ENCODE measurements around the gene XPO4. TPM values are rescaled to one million over a fixed set of nuclear protein-coding genes. Genes with fewer than 3 reads are reported as not detected.
A peak's percentile ranks its signal among the peaks of the same experiment; 100 is the strongest.

XPO4 gene
- total and polyA plus RNA-seq, 4 donors, result 2.5 to 12.5 (median 7.5) TPM

GRCh38 chr13:20924758-20925394 lies 22.3 kb upstream of the XPO4 start:
- Histone ChIP-seq H3K9ac (ENCODE audit: low read depth in 1 of 2, low read length in 2 of 2) (no peak overlapping the region), H3K36me3 (ENCODE audit: control insufficient read depth in 4 of 4, insufficient read depth in 3 of 4, low read depth in 1 of 4, low read length in 3 of 4) (no peaks in the 10 kb centered on the region), H3K9me3 (ENCODE audit: control insufficient read depth in 4 of 4, low read length in 3 of 4) (no peaks in the 10 kb centered on the region), H3K27ac (ENCODE audit: low read depth in 1 of 2, low read length in 2 of 2) (no peak overlapping the region), H3K4me1 (ENCODE audit: control insufficient read depth in 4 of 4, insufficient read depth in 4 of 4, low read length in 3 of 4) (no peaks in the 10 kb centered on the region), H3K27me3 (ENCODE audit: control insufficient read depth in 4 of 4, insufficient read depth in 4 of 4, low read length in 3 of 4) (no peaks in the 10 kb centered on the region), H3K4me3 (ENCODE audit: low read depth in 1 of 3, low read length in 3 of 3) (no peak overlapping the region)
- WGBS, result 33% methylated on average over 3 of the region's 3 CpGs
- TF ChIP-seq, protein P1, sequence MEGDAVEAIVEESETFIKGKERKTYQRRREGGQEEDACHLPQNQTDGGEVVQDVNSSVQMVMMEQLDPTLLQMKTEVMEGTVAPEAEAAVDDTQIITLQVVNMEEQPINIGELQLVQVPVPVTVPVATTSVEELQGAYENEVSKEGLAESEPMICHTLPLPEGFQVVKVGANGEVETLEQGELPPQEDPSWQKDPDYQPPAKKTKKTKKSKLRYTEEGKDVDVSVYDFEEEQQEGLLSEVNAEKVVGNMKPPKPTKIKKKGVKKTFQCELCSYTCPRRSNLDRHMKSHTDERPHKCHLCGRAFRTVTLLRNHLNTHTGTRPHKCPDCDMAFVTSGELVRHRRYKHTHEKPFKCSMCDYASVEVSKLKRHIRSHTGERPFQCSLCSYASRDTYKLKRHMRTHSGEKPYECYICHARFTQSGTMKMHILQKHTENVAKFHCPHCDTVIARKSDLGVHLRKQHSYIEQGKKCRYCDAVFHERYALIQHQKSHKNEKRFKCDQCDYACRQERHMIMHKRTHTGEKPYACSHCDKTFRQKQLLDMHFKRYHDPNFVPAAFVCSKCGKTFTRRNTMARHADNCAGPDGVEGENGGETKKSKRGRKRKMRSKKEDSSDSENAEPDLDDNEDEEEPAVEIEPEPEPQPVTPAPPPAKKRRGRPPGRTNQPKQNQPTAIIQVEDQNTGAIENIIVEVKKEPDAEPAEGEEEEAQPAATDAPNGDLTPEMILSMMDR (IDR thresholded peaks at IDR 0.05; ENCODE audit: low read depth, low read length, missing input control), result peak; percentile 62
- no peak for TF ChIP-seq EGR1 (IDR thresholded peaks at IDR 0.05; ENCODE audit: low read depth in 2 of 2)
- TF ChIP-seq RXRA (IDR thresholded peaks at IDR 0.05), result no peak
- TF ChIP-seq RAD21 (IDR thresholded peaks at IDR 0.05), result peak; percentile 84 to 88
- peak; percentile 78 for DNase-seq (ENCODE audit: low spot score)

DNA sequence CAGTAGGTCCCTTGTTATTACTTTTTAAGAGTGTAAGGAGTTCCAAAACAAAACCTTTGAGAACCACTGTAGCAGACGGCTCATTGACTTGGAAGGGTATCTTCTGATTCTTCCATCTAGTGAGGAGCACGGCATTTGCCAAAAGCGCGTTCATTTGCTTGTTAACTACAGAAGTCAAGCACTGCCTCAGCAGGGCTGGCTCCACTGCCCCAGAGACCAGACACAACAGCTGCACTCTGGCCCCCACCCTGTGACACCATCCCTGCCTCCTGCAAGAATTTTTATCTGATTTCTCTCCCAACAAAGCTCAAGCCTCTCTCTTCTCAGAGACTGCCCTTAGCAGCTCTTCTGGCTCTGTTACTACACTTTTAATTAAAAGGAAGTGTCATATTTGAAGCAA lies 20.7 kb upstream of the XPO4 start:
- no peaks in the 10 kb centered on the region for H3K4me1 ChIP-seq (ENCODE audit: control insufficient read depth in 4 of 4, insufficient read depth in 4 of 4, low read length in 3 of 4)
- H3K36me3 ChIP-seq (ENCODE audit: control insufficient read depth in 4 of 4, insufficient read depth in 3 of 4, low read depth in 1 of 4, low read length in 3 of 4), result no peaks in the 10 kb centered on the region
- H3K27ac ChIP-seq (ENCODE audit: low read depth in 1 of 2, low read length in 2 of 2), result no peak overlapping the region
- no peak overlapping the region for H3K9ac ChIP-seq (ENCODE audit: low read depth in 1 of 2, low read length in 2 of 2)
- TF ChIP-seq SP1 (IDR thresholded peaks at IDR 0.05), result no peak
- no peak for TF ChIP-seq ZBTB33 (IDR thresholded peaks at IDR 0.05)
- TF ChIP-seq, protein P2, sequence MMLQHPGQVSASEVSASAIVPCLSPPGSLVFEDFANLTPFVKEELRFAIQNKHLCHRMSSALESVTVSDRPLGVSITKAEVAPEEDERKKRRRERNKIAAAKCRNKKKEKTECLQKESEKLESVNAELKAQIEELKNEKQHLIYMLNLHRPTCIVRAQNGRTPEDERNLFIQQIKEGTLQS (IDR thresholded peaks at IDR 0.05), result no peak
- no peak for TF ChIP-seq HNF4A (conservative IDR thresholded peaks at IDR 0.05)
- TF ChIP-seq, protein P3, sequence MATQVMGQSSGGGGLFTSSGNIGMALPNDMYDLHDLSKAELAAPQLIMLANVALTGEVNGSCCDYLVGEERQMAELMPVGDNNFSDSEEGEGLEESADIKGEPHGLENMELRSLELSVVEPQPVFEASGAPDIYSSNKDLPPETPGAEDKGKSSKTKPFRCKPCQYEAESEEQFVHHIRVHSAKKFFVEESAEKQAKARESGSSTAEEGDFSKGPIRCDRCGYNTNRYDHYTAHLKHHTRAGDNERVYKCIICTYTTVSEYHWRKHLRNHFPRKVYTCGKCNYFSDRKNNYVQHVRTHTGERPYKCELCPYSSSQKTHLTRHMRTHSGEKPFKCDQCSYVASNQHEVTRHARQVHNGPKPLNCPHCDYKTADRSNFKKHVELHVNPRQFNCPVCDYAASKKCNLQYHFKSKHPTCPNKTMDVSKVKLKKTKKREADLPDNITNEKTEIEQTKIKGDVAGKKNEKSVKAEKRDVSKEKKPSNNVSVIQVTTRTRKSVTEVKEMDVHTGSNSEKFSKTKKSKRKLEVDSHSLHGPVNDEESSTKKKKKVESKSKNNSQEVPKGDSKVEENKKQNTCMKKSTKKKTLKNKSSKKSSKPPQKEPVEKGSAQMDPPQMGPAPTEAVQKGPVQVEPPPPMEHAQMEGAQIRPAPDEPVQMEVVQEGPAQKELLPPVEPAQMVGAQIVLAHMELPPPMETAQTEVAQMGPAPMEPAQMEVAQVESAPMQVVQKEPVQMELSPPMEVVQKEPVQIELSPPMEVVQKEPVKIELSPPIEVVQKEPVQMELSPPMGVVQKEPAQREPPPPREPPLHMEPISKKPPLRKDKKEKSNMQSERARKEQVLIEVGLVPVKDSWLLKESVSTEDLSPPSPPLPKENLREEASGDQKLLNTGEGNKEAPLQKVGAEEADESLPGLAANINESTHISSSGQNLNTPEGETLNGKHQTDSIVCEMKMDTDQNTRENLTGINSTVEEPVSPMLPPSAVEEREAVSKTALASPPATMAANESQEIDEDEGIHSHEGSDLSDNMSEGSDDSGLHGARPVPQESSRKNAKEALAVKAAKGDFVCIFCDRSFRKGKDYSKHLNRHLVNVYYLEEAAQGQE (IDR thresholded peaks at IDR 0.05), result no peak
- no peak for TF ChIP-seq GABPA (IDR thresholded peaks at IDR 0.05 in 1 of 2, conservative IDR thresholded peaks at IDR 0.05 in 1 of 2)
- no peak for TF ChIP-seq EGR1 (IDR thresholded peaks at IDR 0.05; ENCODE audit: low read depth in 2 of 2)
- H3K4me3 ChIP-seq (ENCODE audit: low read depth in 1 of 3, low read length in 3 of 3), result no peak overlapping the region
- H3K9me3 ChIP-seq (ENCODE audit: control insufficient read depth in 4 of 4, low read length in 3 of 4), result no peaks in the 10 kb centered on the region
- 88% methylated on average over 4 of the region's 4 CpGs for WGBS
- DNase-seq (ENCODE audit: low spot score), result no peak
- H3K27me3 ChIP-seq (ENCODE audit: control insufficient read depth in 4 of 4, insufficient read depth in 4 of 4, low read length in 3 of 4), result no peaks in the 10 kb centered on the region
